ENCODE measurements around the gene MAD1L1.

Gene MAD1L1

GRCh38 chr7:2199956-2200583, 32.7 kb downstream of the MAD1L1 start:
- Histone ChIP-seq H3K4me3 (IDR thresholded peaks at IDR 0.05; ENCODE audit: insufficient read depth, low read depth, low read length) (no peak overlapping the region), H3K27ac (no peak overlapping the region), H3K9ac (no peak overlapping the region), H3K79me2 (ENCODE audit: insufficient read depth, low read depth) (no peaks in the 10 kb centered on the region), H3K27me3 (ENCODE audit: insufficient read depth, low read depth) (no peaks in the 10 kb centered on the region), H3K4me2 (no peak overlapping the region), H4K20me1 (ENCODE audit: insufficient read depth) (no peaks in the 10 kb centered on the region), H3K36me3 (ENCODE audit: insufficient read depth) (peaks cover 3% of the 10 kb centered on the region; the same call in 1 of the 2 replicates), H3K4me1 (ENCODE audit: low read depth, poor library complexity, severe bottlenecking) (no peaks in the 10 kb centered on the region), H2AFZ (ENCODE audit: low read depth) (no peak overlapping the region)
- TF ChIP-seq CTCF (conservative IDR thresholded peaks at IDR 0.05; ENCODE audit: low read depth, low read length): no peak

- Histone ChIP-seq H3K4me3 (IDR thresholded peaks at IDR 0.05; ENCODE audit: insufficient read depth, low read depth, low read length) (no peak overlapping the region), H3K27ac (no peak overlapping the region), H3K27me3 (ENCODE audit: insufficient read depth, low read depth) (no peaks in the 10 kb centered on the region), H3K79me2 (ENCODE audit: insufficient read depth, low read depth) (no peaks in the 10 kb centered on the region), H2AFZ (ENCODE audit: low read depth) (no peak overlapping the region), H3K9ac (no peak overlapping the region), H3K4me2 (no peak overlapping the region), H3K4me1 (ENCODE audit: low read depth, poor library complexity, severe bottlenecking) (no peaks in the 10 kb centered on the region), H4K20me1 (ENCODE audit: insufficient read depth) (no peaks in the 10 kb centered on the region), H3K36me3 (ENCODE audit: insufficient read depth) (peaks cover 3% of the 10 kb centered on the region; the same call in 1 of the 2 replicates)
- no peak for TF ChIP-seq CTCF (conservative IDR thresholded peaks at IDR 0.05; ENCODE audit: low read depth, low read length)
Measured at GRCh38 chr7:2199528-2199927, 33.2 kb downstream of the MAD1L1 start.

GRCh38 chr7:2198760-2199159, 34.0 kb downstream of the MAD1L1 start:
- H3K27ac ChIP-seq: no peak overlapping the region
- no peaks in the 10 kb centered on the region for H3K4me1 ChIP-seq (ENCODE audit: low read depth, poor library complexity, severe bottlenecking)
- no peaks in the 10 kb centered on the region for H3K79me2 ChIP-seq (ENCODE audit: insufficient read depth, low read depth)
- no peak overlapping the region for H2AFZ ChIP-seq (ENCODE audit: low read depth)
- H3K4me3 ChIP-seq (IDR thresholded peaks at IDR 0.05; ENCODE audit: insufficient read depth, low read depth, low read length): no peak overlapping the region
- no peaks in the 10 kb centered on the region for H3K27me3 ChIP-seq (ENCODE audit: insufficient read depth, low read depth)
- no peak for TF ChIP-seq CTCF (conservative IDR thresholded peaks at IDR 0.05; ENCODE audit: low read depth, low read length)
- H3K4me2 ChIP-seq: no peak overlapping the region
- H3K9ac ChIP-seq: no peak overlapping the region
- H3K36me3 ChIP-seq (ENCODE audit: insufficient read depth): peaks cover 3% of the 10 kb centered on the region; the same call in 1 of the 2 replicates
- no peaks in the 10 kb centered on the region for H4K20me1 ChIP-seq (ENCODE audit: insufficient read depth)

- TF ChIP-seq CTCF (conservative IDR thresholded peaks at IDR 0.05; ENCODE audit: low read depth, low read length): no peak
- H4K20me1 ChIP-seq (ENCODE audit: insufficient read depth): no peaks in the 10 kb centered on the region
- H3K27ac ChIP-seq: no peak overlapping the region
- peaks cover 3% of the 10 kb centered on the region; the same call in 1 of the 2 replicates for H3K36me3 ChIP-seq (ENCODE audit: insufficient read depth)
- H3K4me1 ChIP-seq (ENCODE audit: low read depth, poor library complexity, severe bottlenecking): no peaks in the 10 kb centered on the region
- H3K27me3 ChIP-seq (ENCODE audit: insufficient read depth, low read depth): no peaks in the 10 kb centered on the region
- no peak overlapping the region for H3K4me3 ChIP-seq (IDR thresholded peaks at IDR 0.05; ENCODE audit: insufficient read depth, low read depth, low read length)
- no peak overlapping the region for H3K9ac ChIP-seq
- no peak overlapping the region for H2AFZ ChIP-seq (ENCODE audit: low read depth)
- H3K4me2 ChIP-seq: no peak overlapping the region
- H3K79me2 ChIP-seq (ENCODE audit: insufficient read depth, low read depth): no peaks in the 10 kb centered on the region
Measured at GRCh38 chr7:2198206-2198605, 34.5 kb downstream of the MAD1L1 start.
